ENCODE results near the gene TMEM247.

The TMEM247 gene

GRCh38 chr2:46488389-46488788 is 9.0 kb downstream of the TMEM247 start:
- no peak for TF ChIP-seq CTCF (IDR thresholded peaks at IDR 0.05; ENCODE audit: low read depth, low read length, missing control alignments)
- DNase-seq (ENCODE audit: low read depth): no peak
- no peak overlapping the region for H3K4me3 ChIP-seq (ENCODE audit: low read depth, low read length)

GRCh38 chr2:46489423-46490174 is 10.2 kb downstream of the TMEM247 start:
- no peak for DNase-seq (ENCODE audit: low read depth)

GRCh38 chr2:46490521-46491141 is 11.3 kb downstream of the TMEM247 start:
- no peak for DNase-seq (ENCODE audit: low read depth)
- TF ChIP-seq CTCF (IDR thresholded peaks at IDR 0.05; ENCODE audit: low read depth, low read length, missing control alignments): no peak
- H3K4me3 ChIP-seq (ENCODE audit: low read depth, low read length): no peak overlapping the region

More at GRCh38 chr2:46489423-46490174, 10.2 kb downstream of the TMEM247 start:
- TF ChIP-seq CTCF (IDR thresholded peaks at IDR 0.05; ENCODE audit: low read depth, low read length, missing control alignments): no peak
- H3K4me3 ChIP-seq (ENCODE audit: low read depth, low read length): no peak overlapping the region

GRCh38 chr2:46492301-46492700 is 12.9 kb downstream of the TMEM247 start:
- TF ChIP-seq CTCF (IDR thresholded peaks at IDR 0.05; ENCODE audit: low read depth, low read length, missing control alignments): no peak
- no peak for DNase-seq (ENCODE audit: low read depth)
- no peak overlapping the region for H3K4me3 ChIP-seq (ENCODE audit: low read depth, low read length)

GRCh38 chr2:46493241-46493970 is 14.0 kb downstream of the TMEM247 start:
- H3K4me3 ChIP-seq (ENCODE audit: low read depth, low read length): no peak overlapping the region
- peak; percentile 44 for DNase-seq (ENCODE audit: low read depth)
- TF ChIP-seq CTCF (IDR thresholded peaks at IDR 0.05; ENCODE audit: low read depth, low read length, missing control alignments): no peak

- TF ChIP-seq CTCF (IDR thresholded peaks at IDR 0.05; ENCODE audit: low read depth, low read length, missing control alignments): no peak
- no peak overlapping the region for H3K4me3 ChIP-seq (ENCODE audit: low read depth, low read length)
- no peak for DNase-seq (ENCODE audit: low read depth)
Measured at GRCh38 chr2:46493971-46494250, 14.5 kb downstream of the TMEM247 start.

Data from GM12864 (cell line).